Gastroesophageal sphincter (tissue), 4 donors: ENCODE data around the gene MAGI3. TPM values are rescaled to one million over a fixed set of nuclear protein-coding genes. Genes with fewer than 3 reads are reported as not detected.

Experiments used
- ATAC-seq: fragments of 150-250 bp; one replicate; pipeline ENCODE4 v1.9.1; 2016; ENCODE audit warnings: mild to moderate bottlenecking, moderate library complexity
- H3K27ac ChIP-seq, 4 donors: fragments of 200-600 bp; sonication (generic) in 3 of 4; 1 replicate in 3 of 4; 2 replicates in 1 of 4; pipeline ENCODE4 v1.5.1; 2016 to 2019
- H3K27me3 ChIP-seq: fragments of 200-600 bp; sonication (generic); one replicate; pipeline ENCODE4 v1.5.1; 2019
- H3K36me3 ChIP-seq, 2 donors: fragments of 200-600 bp; sonication (generic); one replicate each; pipeline ENCODE4 v1.5.1; 2019; ENCODE audit warnings: control low read depth in 1 of 2
- H3K4me1 ChIP-seq, 3 donors: fragments of 200-600 bp; sonication (generic); 1 replicate in 2 of 3; 2 replicates in 1 of 3; pipeline ENCODE4 v1.5.1; 2016 to 2019; ENCODE audit warnings: control low read depth in 2 of 3
- H3K4me3 ChIP-seq, 2 donors: fragments of 200-600 bp; sonication (generic); one replicate each; pipeline ENCODE4 v1.5.1; 2019; ENCODE audit warnings: mild to moderate bottlenecking in 1 of 2, moderate library complexity in 1 of 2
- H3K9me3 ChIP-seq, 3 donors: fragments of 200-600 bp; sonication (generic); one replicate each; pipeline ENCODE4 v1.5.1; 2017 to 2019; ENCODE audit warnings: control low read depth in 2 of 3
- EP300 ChIP-seq: sonication (generic); formaldehyde crosslinking; IDR thresholded peaks from one replicate; pipeline ENCODE4 v1.6.1; 2017; ENCODE audit warnings: antibody characterized with exemption, mild to moderate bottlenecking
- POLR2A ChIP-seq, 2 donors: fragments of 450-650 bp; IDR thresholded peaks; one replicate each; pipeline ENCODE4 v1.6.1; 2017; ENCODE audit warnings: antibody characterized with exemption in 2 of 2, mild to moderate bottlenecking in 2 of 2, moderate library complexity in 1 of 2
- POLR2AphosphoS5 ChIP-seq: sonication (generic); formaldehyde crosslinking; IDR thresholded peaks from one replicate; pipeline ENCODE4 v1.6.1; 2017; ENCODE audit warnings: antibody characterized with exemption
- WGBS, 2 donors: methylation state at CpG; one replicate each; pipeline ENCODE4 v1.1.5; 2018; ENCODE audit warnings: low coverage in 1 of 2; 5-methylcytosine and 5-hydroxymethylcytosine counted together
- total RNA-seq, 4 donors: library from RNA; depleted of rRNA; stranded (reverse); fragments of >200 nt; gene quantifications; one replicate each; pipeline ENCODE4 v1.1.0, GENCODE V29; 2016
- TF ChIP-seq, protein P1 (sequence below), 4 experiments: fragments of 200-600 bp in 2 of 4; fragments of 450-650 bp in 2 of 4; sonication (generic) in 1 of 4; IDR thresholded peaks; one replicate each; pipeline ENCODE4 v1.5.1; 2017 to 2019; ENCODE audit warnings: antibody characterized with exemption in 4 of 4, mild to moderate bottlenecking in 2 of 4, moderate library complexity in 2 of 4

Gene MAGI3
- total RNA-seq, 4 donors from 2014 or later, result 18.2 to 26.6 (median 22.7) TPM

DNA sequence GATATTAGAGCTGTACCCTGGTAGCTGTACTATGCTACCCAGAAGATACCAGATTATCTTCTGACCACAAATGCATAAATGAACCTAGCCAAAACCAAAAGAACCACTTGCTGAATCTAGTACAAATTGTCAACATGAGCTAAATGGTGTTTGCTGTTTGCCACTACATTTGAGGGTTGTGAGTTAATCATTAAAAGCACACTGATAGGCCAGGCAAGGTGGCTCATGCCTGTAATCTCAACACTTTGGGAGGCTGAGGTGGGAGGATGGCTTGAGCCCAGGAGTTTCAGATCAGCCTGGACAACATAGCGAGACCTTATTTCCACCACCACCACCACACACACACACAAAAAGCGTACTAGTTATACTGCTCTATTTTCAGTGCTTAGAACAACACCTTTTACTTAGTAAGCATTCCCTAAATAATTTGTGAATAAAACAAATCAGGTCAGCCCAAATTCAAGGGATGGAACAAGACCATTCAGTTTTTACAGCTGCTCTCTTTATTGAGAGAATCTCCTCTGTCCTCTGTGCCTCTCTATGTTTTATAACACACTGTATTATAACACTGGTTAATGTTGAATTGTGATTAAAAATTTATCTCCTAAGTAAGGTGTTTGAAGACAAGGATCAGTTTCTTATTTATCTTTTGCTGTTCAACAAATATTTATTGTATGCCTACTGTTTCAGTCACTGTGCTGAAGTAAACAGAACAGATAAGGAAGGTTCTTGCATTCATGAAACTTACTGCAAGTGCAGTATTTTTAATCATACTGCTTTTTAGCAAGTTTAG is 44.0 kb downstream of the MAGI3 start:
- no peaks in the 10 kb centered on the region for H3K27me3 ChIP-seq
- peaks cover 0 to 17% (median 0%) of the 10 kb centered on the region in 3 donors for H3K4me1 ChIP-seq
- no peak overlapping the region for H3K4me3 ChIP-seq
- no peaks in the 10 kb centered on the region for H3K9me3 ChIP-seq
- 97 to 100% methylated on average over 2 of the region's 2 CpGs for WGBS, 2 donors
- ATAC-seq, result no peak
- TF ChIP-seq, protein P1, sequence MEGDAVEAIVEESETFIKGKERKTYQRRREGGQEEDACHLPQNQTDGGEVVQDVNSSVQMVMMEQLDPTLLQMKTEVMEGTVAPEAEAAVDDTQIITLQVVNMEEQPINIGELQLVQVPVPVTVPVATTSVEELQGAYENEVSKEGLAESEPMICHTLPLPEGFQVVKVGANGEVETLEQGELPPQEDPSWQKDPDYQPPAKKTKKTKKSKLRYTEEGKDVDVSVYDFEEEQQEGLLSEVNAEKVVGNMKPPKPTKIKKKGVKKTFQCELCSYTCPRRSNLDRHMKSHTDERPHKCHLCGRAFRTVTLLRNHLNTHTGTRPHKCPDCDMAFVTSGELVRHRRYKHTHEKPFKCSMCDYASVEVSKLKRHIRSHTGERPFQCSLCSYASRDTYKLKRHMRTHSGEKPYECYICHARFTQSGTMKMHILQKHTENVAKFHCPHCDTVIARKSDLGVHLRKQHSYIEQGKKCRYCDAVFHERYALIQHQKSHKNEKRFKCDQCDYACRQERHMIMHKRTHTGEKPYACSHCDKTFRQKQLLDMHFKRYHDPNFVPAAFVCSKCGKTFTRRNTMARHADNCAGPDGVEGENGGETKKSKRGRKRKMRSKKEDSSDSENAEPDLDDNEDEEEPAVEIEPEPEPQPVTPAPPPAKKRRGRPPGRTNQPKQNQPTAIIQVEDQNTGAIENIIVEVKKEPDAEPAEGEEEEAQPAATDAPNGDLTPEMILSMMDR (IDR thresholded peaks at IDR 0.05), result no peak
- TF ChIP-seq EP300 (no peak), POLR2A (IDR thresholded peaks at IDR 0.05) (no peak), POLR2AphosphoS5 (no peak)
- no peak overlapping the region for H3K27ac ChIP-seq
- no peaks in the 10 kb centered on the region for H3K36me3 ChIP-seq

DNA sequence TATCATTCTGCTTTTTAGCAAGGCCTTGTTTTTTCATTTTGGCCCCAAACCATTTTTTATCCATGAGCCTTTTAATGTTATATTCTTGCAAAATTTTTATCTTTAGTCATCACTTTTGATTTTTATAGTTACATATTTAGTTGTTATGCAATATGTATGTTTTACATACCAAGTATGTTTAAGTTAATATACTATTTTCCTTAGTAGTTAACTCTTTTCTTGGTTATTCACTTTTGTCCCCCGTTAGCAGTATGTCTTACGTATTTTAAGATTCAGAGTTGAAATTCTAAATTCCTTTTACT is 44.5 kb downstream of the MAGI3 start:
- H3K9me3 ChIP-seq, result no peaks in the 10 kb centered on the region
- no peaks in the 10 kb centered on the region for H3K27me3 ChIP-seq
- peaks cover 0 to 11% (median 0%) of the 10 kb centered on the region in 3 donors for H3K4me1 ChIP-seq
- H3K36me3 ChIP-seq, result no peaks in the 10 kb centered on the region
- H3K27ac ChIP-seq, result no peak overlapping the region
- no peak for ATAC-seq
- 92 to 93% methylated on average over 2 of the region's 2 CpGs for WGBS, 2 donors
- TF ChIP-seq POLR2A (IDR thresholded peaks at IDR 0.05), result no peak
- TF ChIP-seq POLR2AphosphoS5, result no peak
- no peak overlapping the region for H3K4me3 ChIP-seq

DNA sequence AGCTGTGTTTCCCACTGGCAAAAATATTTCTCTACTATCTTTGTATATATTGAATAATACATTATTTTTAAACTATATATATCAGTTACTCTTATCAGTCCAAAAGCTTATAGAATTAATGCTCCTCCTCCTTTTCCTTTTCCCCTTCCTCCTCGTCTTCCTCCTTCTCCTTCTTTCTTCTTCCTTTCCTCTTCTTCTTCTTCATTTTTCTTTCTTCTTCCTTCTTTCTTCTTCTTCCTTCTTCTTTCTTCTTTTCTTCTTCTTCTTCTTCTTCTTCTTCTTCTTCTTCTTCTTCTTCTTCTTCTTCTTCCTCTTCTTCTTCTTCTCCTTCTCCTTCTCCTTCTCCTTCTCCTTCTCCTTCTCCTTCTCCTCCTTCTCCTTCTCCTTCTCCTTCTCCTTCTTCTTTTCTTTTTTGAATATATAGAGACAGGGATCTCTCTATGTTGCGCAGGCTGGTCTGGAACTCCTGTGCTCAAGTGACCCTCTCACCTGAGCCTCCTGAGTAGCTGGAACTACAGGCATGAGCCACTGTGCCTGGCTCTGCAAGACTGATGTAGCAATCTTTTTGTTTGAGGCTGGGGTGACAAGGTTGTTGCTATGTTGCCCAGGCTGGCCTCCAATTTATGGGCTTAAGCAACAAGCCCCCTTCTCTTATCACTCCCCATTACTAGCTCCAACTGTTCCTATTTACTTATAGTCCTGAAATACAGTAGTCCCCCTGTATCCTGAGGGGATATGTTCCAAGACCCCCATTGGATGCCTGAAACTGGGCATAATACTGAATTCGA is 47.4 kb downstream of the MAGI3 start:
- Histone ChIP-seq H3K4me1 (no peaks in the 10 kb centered on the region), H3K27me3 (no peaks in the 10 kb centered on the region), H3K4me3 (no peak overlapping the region), H3K9me3 (no peaks in the 10 kb centered on the region), H3K36me3 (no peaks in the 10 kb centered on the region), H3K27ac (no peak overlapping the region)
- no peak for ATAC-seq
- 100% methylated on average over 2 to 3 of the region's 3 CpGs for WGBS, 2 donors
- TF ChIP-seq, protein P1 (IDR thresholded peaks at IDR 0.05), result no peak
- TF ChIP-seq POLR2AphosphoS5, result no peak
- TF ChIP-seq EP300, result no peak
- TF ChIP-seq POLR2A (IDR thresholded peaks at IDR 0.05), result no peak

DNA sequence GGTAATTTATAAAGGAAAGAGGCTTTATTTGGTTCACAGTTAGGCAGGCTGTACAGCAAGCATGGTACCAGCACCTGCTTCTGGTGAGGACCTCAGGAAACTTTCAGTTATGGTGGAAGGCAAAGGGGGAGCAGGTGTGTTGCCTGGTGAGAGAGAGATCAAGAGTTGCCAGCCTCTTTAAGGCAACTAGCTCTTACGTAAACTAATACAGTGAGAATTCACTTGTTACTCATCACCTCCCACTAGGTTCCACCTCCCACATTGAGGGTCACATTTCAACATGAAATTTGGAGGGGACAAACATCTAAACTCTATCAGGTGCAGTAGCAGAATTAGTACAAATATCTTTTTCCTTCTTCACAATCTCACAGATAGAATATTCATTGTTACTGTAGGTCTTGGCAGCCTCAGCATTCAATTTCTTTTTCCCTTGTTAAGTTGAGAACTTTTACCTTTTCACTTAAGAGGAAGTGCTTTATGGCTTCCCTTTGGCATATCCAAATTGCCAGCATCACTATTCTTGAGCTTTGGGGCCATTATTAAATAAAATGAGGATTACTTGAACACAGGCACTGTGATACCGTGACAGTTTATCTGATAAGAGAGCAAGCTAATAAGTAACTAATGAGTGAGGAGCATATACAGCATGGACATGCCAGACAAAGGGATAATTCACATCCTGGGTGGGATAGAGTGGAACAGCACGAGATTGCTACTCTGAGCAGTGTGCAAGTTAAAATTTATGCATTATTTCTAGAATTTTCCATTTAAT is 48.4 kb downstream of the MAGI3 start:
- Histone ChIP-seq H3K4me3 (no peak overlapping the region), H3K9me3 (no peaks in the 10 kb centered on the region), H3K36me3 (no peaks in the 10 kb centered on the region), H3K27ac (no peak overlapping the region), H3K4me1 (no peaks in the 10 kb centered on the region), H3K27me3 (no peaks in the 10 kb centered on the region)
- WGBS, 2 donors, result 79 to 100% methylated on average over 2 to 3 of the region's 3 CpGs
- TF ChIP-seq EP300 (no peak), POLR2AphosphoS5 (no peak), POLR2A (IDR thresholded peaks at IDR 0.05) (no peak)
- TF ChIP-seq, protein P1 (IDR thresholded peaks at IDR 0.05), result no peak
- ATAC-seq, result no peak

DNA sequence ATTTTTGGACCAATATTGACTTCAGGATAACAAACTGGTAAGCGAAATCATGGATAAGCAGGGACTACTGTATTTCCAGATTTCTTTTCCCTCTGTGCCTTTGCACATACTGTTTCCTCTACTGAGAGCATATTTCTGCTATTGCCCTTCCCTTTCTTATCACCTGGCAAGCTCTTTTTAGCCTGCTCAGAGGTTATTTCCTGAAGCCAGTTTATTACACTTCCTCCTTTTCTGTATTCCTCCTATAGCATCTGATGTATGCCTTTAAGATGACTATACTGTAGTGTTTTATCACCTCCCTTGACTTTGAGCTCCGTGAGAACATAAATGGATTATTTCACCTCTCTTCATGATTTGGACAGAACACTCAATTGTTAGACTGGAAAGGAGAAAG is 49.0 kb downstream of the MAGI3 start:
- TF ChIP-seq, protein P1 (IDR thresholded peaks at IDR 0.05), result no peak
- TF ChIP-seq POLR2A (IDR thresholded peaks at IDR 0.05), result no peak
- no peak for TF ChIP-seq POLR2AphosphoS5
- TF ChIP-seq EP300, result no peak
- Histone ChIP-seq H3K9me3 (peaks cover 0 to 4% (median 0%) of the 10 kb centered on the region in 3 donors), H3K4me3 (no peak overlapping the region), H3K27me3 (no peaks in the 10 kb centered on the region), H3K27ac (no peak overlapping the region), H3K4me1 (no peaks in the 10 kb centered on the region), H3K36me3 (no peaks in the 10 kb centered on the region)
- ATAC-seq, result no peak
- WGBS, 2 donors, result 63 to 90% methylated on average over 2 of the region's 2 CpGs
